Measurements from ENCODE around the gene EVPL.

EVPL gene

GRCh38 chr17:76050538-76051467 is 23.7 kb upstream of the EVPL start:
- Histone ChIP-seq H3K79me2 (ENCODE audit: insufficient read depth, low read depth) (no peaks in the 10 kb centered on the region), H3K27me3 (ENCODE audit: insufficient read depth, low read depth) (no peaks in the 10 kb centered on the region), H3K36me3 (ENCODE audit: insufficient read depth) (peaks cover 17% of the 10 kb centered on the region; the same call in 1 of the 2 replicates), H3K4me1 (ENCODE audit: low read depth, poor library complexity, severe bottlenecking) (no peaks in the 10 kb centered on the region), H3K4me3 (IDR thresholded peaks at IDR 0.05; ENCODE audit: insufficient read depth, low read depth, low read length) (no peak overlapping the region), H3K9ac (no peak overlapping the region), H3K4me2 (no peak overlapping the region), H4K20me1 (ENCODE audit: insufficient read depth) (no peaks in the 10 kb centered on the region), H3K27ac (no peak overlapping the region), H2AFZ (ENCODE audit: low read depth) (no peak overlapping the region)
- TF ChIP-seq CTCF (conservative IDR thresholded peaks at IDR 0.05; ENCODE audit: low read depth, low read length): no peak

- Histone ChIP-seq H3K4me2 (no peak overlapping the region), H3K27ac (no peak overlapping the region), H2AFZ (ENCODE audit: low read depth) (no peak overlapping the region)
These were observed 22.9 kb upstream of the EVPL start for GRCh38 chr17:76049836-76050537.

GRCh38 chr17:76049239-76049638 is 22.1 kb upstream of the EVPL start:
- H3K9ac ChIP-seq: no peak overlapping the region
- no peaks in the 10 kb centered on the region for H3K4me1 ChIP-seq (ENCODE audit: low read depth, poor library complexity, severe bottlenecking)
- no peak for TF ChIP-seq CTCF (conservative IDR thresholded peaks at IDR 0.05; ENCODE audit: low read depth, low read length)
- H4K20me1 ChIP-seq (ENCODE audit: insufficient read depth): no peaks in the 10 kb centered on the region
- no peak overlapping the region for H3K4me2 ChIP-seq
- peaks cover 25% of the 10 kb centered on the region; the same call in 1 of the 2 replicates for H3K36me3 ChIP-seq (ENCODE audit: insufficient read depth)
- no peaks in the 10 kb centered on the region for H3K27me3 ChIP-seq (ENCODE audit: insufficient read depth, low read depth)
- no peak overlapping the region for H2AFZ ChIP-seq (ENCODE audit: low read depth)
- H3K4me3 ChIP-seq (IDR thresholded peaks at IDR 0.05; ENCODE audit: insufficient read depth, low read depth, low read length): no peak overlapping the region
- H3K79me2 ChIP-seq (ENCODE audit: insufficient read depth, low read depth): no peaks in the 10 kb centered on the region
- no peak overlapping the region for H3K27ac ChIP-seq

More at GRCh38 chr17:76049836-76050537, 22.9 kb upstream of the EVPL start:
- Histone ChIP-seq H3K4me1 (ENCODE audit: low read depth, poor library complexity, severe bottlenecking) (no peaks in the 10 kb centered on the region), H4K20me1 (ENCODE audit: insufficient read depth) (no peaks in the 10 kb centered on the region), H3K79me2 (ENCODE audit: insufficient read depth, low read depth) (no peaks in the 10 kb centered on the region), H3K27me3 (ENCODE audit: insufficient read depth, low read depth) (no peaks in the 10 kb centered on the region), H3K4me3 (IDR thresholded peaks at IDR 0.05; ENCODE audit: insufficient read depth, low read depth, low read length) (no peak overlapping the region), H3K36me3 (ENCODE audit: insufficient read depth) (peaks cover 20% of the 10 kb centered on the region; the same call in 1 of the 2 replicates), H3K9ac (no peak overlapping the region)
- TF ChIP-seq CTCF (conservative IDR thresholded peaks at IDR 0.05; ENCODE audit: low read depth, low read length): no peak

GRCh38 chr17:76048711-76049110 is 21.6 kb upstream of the EVPL start:
- Histone ChIP-seq H3K4me1 (ENCODE audit: low read depth, poor library complexity, severe bottlenecking) (no peaks in the 10 kb centered on the region), H2AFZ (ENCODE audit: low read depth) (no peak overlapping the region), H3K79me2 (ENCODE audit: insufficient read depth, low read depth) (no peaks in the 10 kb centered on the region), H3K36me3 (ENCODE audit: insufficient read depth) (peaks cover 25% of the 10 kb centered on the region; the same call in 1 of the 2 replicates), H3K27me3 (ENCODE audit: insufficient read depth, low read depth) (no peaks in the 10 kb centered on the region), H4K20me1 (ENCODE audit: insufficient read depth) (no peaks in the 10 kb centered on the region), H3K4me3 (IDR thresholded peaks at IDR 0.05; ENCODE audit: insufficient read depth, low read depth, low read length) (no peak overlapping the region), H3K9ac (no peak overlapping the region), H3K4me2 (no peak overlapping the region), H3K27ac (no peak overlapping the region)
- TF ChIP-seq CTCF (conservative IDR thresholded peaks at IDR 0.05; ENCODE audit: low read depth, low read length): no peak
